Mesenteric fat pad (tissue), 1 donor: ENCODE results near the gene TACR2. TPM values are rescaled to one million over a fixed set of nuclear protein-coding genes. Genes with fewer than 3 reads are reported as not detected.

ENCODE experiments used
- DNase-seq: peaks from one replicate; pipeline ENCODE4 v3.0.0-alpha.2; 2020; ENCODE audit warnings: low spot score
- long read RNA-seq: library from polyadenylated mRNA; unstranded; transcript quantifications from one replicate; pipeline ENCODE4 v2.0.0, GENCODE V29; 2020
- total RNA-seq: library from RNA; stranded (reverse); fragmentation: NEBNext Ultra II Directional; extraction: Animal tissue kit (Norgen Biotek cat#: 25700); gene quantifications from one replicate; pipeline ENCODE4 v1.2.1, GENCODE V29; 2021
- donor health status: DM: yes; HTN: yes; CAD: no.

The TACR2 gene
- 0.61 TPM for total RNA-seq
- long read RNA-seq, partial matches to known transcripts = 0 of 4 reads
- long read RNA-seq, other reads (novel, unspliced or antisense) = 1 of 4 reads

- no peak for DNase-seq
These were observed at the start of gene TACR2 for GRCh38 chr10:69416695-69417094. Gene TACR2, minus strand, starts transcription at chr10:69416918. Its CDS starts 595 bp downstream, at chr10:69416323.

GRCh38 chr10:69466158-69466490 lies 49.4 kb upstream of the TACR2 start:
- DNase-seq = no peak

- no peak for DNase-seq
These were observed 48.9 kb upstream of the TACR2 start for GRCh38 chr10:69465457-69466157.

- DNase-seq = no peak
These were observed 48.2 kb upstream of the TACR2 start for GRCh38 chr10:69464801-69465401.

GRCh38 chr10:69464401-69464800 lies 47.7 kb upstream of the TACR2 start:
- no peak for DNase-seq

GRCh38 chr10:69463886-69464285 lies 47.2 kb upstream of the TACR2 start:
- DNase-seq = no peak

- no peak for DNase-seq
These were observed 44.7 kb upstream of the TACR2 start for GRCh38 chr10:69461243-69462025.

GRCh38 chr10:69460576-69461242 lies 44.0 kb upstream of the TACR2 start:
- no peak for DNase-seq

- DNase-seq = no peak
These were observed 43.3 kb upstream of the TACR2 start for GRCh38 chr10:69459893-69460575.

GRCh38 chr10:69459101-69459790 lies 42.5 kb upstream of the TACR2 start:
- DNase-seq = no peak

GRCh38 chr10:69458430-69459100 lies 41.8 kb upstream of the TACR2 start:
- no peak for DNase-seq

- DNase-seq = no peak
These were observed 41.1 kb upstream of the TACR2 start for GRCh38 chr10:69457771-69458237.

GRCh38 chr10:69456880-69457693 lies 40.4 kb upstream of the TACR2 start:
- peak; percentile 45 for DNase-seq

- DNase-seq = no peak
These were observed 38.5 kb upstream of the TACR2 start for GRCh38 chr10:69455006-69455763.

GRCh38 chr10:69453795-69454194 lies 37.1 kb upstream of the TACR2 start:
- no peak for DNase-seq

GRCh38 chr10:69452676-69453415 lies 36.1 kb upstream of the TACR2 start:
- DNase-seq = no peak

GRCh38 chr10:69451784-69452251 lies 35.1 kb upstream of the TACR2 start:
- no peak for DNase-seq
